RWPE1 (cell line): ENCODE results near the gene SGO2.

Source experiments
- CTCF ChIA-PET: fragments of 350-600 bp; sonication (Branson Sonifier 250); formaldehyde crosslinking; extraction: SDS; loops from one replicate; lab custom pipeline; 2021; lab: Yijun Ruan, JAX
- POLR2A ChIA-PET: fragments of 400-600 bp; formaldehyde crosslinking; extraction: SDS; loops from one replicate; lab custom pipeline; 2020; ENCODE audit warnings: antibody characterized with exemption; ENCODE audit not compliant: low non-redundant PET; lab: Yijun Ruan, JAX
- DNase-seq: peaks from one replicate; pipeline ENCODE4 v3.0.0; 2012; ENCODE audit warnings: low spot score
- H3K27ac ChIP-seq: fragments of 450-650 bp; 2 replicates; pipeline ENCODE4 v1.5.1; 2017
- CTCF ChIP-seq: fragments of 450-650 bp; conservative IDR thresholded peaks from 2 replicates; pipeline ENCODE4 v1.5.1; 2017; ENCODE audit warnings: low read depth, mild to moderate bottlenecking

SGO2 gene

GRCh38 chr2:200586644-200586975 lies 60.6 kb downstream of the SGO2 start:
- ChIA-PET CTCF (interaction anchor here (1.6 kb wide), 1 partner anchor 10 kb away, joined by 9 read pairs; no protein-coding TSS in a partner anchor), POLR2A (no interaction called here)
- H3K27ac ChIP-seq: peak overlapping the region; percentile 65
- no peak for TF ChIP-seq CTCF
- DNase-seq: no peak

GRCh38 chr2:200587007-200587616 lies 61.1 kb downstream of the SGO2 start:
- POLR2A ChIA-PET: no interaction called here
- TF ChIP-seq CTCF: no peak
- DNase-seq: no peak
- CTCF ChIA-PET: interaction anchor here (1.6 kb wide), 1 partner anchor 11 kb away, joined by 9 read pairs; no protein-coding TSS in a partner anchor
- no peak overlapping the region for H3K27ac ChIP-seq

- POLR2A ChIA-PET: no interaction called here
- no peak for DNase-seq
- H3K27ac ChIP-seq: no peak overlapping the region
- CTCF ChIA-PET: no interaction called here
- no peak for TF ChIP-seq CTCF
Observed at GRCh38 chr2:200588076-200588678, 62.2 kb downstream of the SGO2 start.

- POLR2A ChIA-PET: no interaction called here
- H3K27ac ChIP-seq: no peak overlapping the region
- no peak for TF ChIP-seq CTCF
- DNase-seq: no peak
- CTCF ChIA-PET: no interaction called here
Observed at GRCh38 chr2:200590090-200590489, 64.1 kb downstream of the SGO2 start.

GRCh38 chr2:200591308-200591707 lies 65.3 kb downstream of the SGO2 start:
- ChIA-PET CTCF (no interaction called here), POLR2A (no interaction called here)
- DNase-seq: no peak
- no peak overlapping the region for H3K27ac ChIP-seq
- no peak for TF ChIP-seq CTCF

GRCh38 chr2:200592406-200593075 lies 66.5 kb downstream of the SGO2 start:
- H3K27ac ChIP-seq: no peak overlapping the region
- POLR2A ChIA-PET: no interaction called here
- TF ChIP-seq CTCF: no peak
- CTCF ChIA-PET: interaction anchor here (0.7 kb wide), 1 partner anchor 169 kb away, joined by 3 read pairs; no protein-coding TSS in a partner anchor
- no peak for DNase-seq
